AG04449 (cell line): ENCODE measurements around the gene CBLN3.
"Not testable (repeated sequence)": the region's sequence is repeated elsewhere in the genome, so short reads cannot be mapped to it uniquely, and the experiment has no call there.

ENCODE experiments used
- CTCF ChIA-PET: fragments of 350-600 bp; formaldehyde crosslinking; extraction: SDS; loops from one replicate; lab custom pipeline; 2021; ENCODE audit warnings: antibody characterized with exemption; lab: Yijun Ruan, JAX
- POLR2A ChIA-PET: fragments of 400-600, 350-600 bp; formaldehyde crosslinking; extraction: SDS; loops from one replicate; lab custom pipeline; 2020; ENCODE audit warnings: antibody characterized with exemption, inconsistent platforms; lab: Yijun Ruan, JAX
- DNase-seq: peaks from one replicate; pipeline ENCODE4 v3.0.0-alpha.2; 2010; ENCODE audit warnings: low read depth, low spot score
- H3K4me3 ChIP-seq: 2 replicates; pipeline ENCODE4 v1.5.1; 2011; ENCODE audit warnings: low read depth, mild to moderate bottlenecking, control low read depth, low read length
- TF ChIP-seq, protein P1 (sequence below): IDR thresholded peaks from one replicate; pipeline ENCODE4 v1.5.1; 2011; ENCODE audit warnings: mild to moderate bottlenecking, moderate library complexity, low read length, control low read depth, inconsistent platforms; ENCODE audit not compliant: insufficient read depth; ENCODE audit errors: missing control alignments

CBLN3 gene

DNA sequence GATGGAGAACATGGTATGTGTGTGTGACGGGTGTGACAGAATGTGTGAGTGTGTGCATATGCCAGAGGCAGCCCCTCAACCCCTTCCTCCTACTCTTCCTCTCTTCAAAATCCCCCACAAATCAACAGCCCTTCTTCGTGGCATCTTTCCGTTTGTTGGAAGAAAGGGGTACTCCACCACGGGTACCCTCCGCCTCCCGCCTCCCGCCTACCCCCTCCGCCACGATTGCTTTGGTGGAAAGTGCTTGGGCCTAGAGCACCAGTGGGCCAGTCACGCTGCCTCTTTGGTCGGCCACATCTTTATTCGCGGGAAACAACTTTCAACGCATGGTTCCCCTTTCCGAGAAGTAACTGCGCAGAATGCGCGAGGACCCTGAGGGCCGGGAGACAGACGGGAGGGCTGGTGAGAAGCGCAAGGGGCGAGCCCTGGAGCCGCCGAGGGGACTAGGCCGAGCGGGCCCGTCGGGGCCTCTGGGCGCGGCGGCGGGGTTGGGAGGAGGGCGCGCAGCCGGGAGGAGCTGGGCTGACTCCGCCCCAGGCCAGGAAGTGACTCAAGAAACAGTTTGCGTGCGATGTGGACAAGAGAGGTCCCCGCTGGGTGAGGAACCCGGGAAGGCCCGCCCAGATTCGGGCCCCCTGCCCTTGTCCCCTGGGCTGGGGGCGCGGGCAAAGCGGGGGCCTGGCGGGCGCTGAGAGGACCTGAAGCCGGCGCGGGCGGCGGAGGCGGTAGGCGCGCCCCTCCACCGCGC, at the start of gene CBLN3, which contains the start of gene KHNYN:
Gene CBLN3 (minus strand): TSS at position 274 of the 748 bp plus-strand sequence. CDS start 614 bp downstream, outside the sequence.
Gene KHNYN (plus strand): TSS at position 560 of the 748 bp plus-strand sequence. CDS start 777 bp downstream, outside the sequence.
- ChIA-PET POLR2A (interaction anchor here (0.7 to 3.1 kb wide), 12 partner anchors 9 to 121 kb away, joined by 3 to 32 read pairs (median 5); partner anchors contain the start of gene SDR39U1), CTCF (interaction anchor here (0.9 to 33.5 kb wide), 10 partner anchors 12 to 195 kb away, joined by 3 to 1633 read pairs (median 73); partner anchors contain the start of genes ADCY4, CIDEB, DHRS1 and LTB4R)
- DNase-seq = peak; percentile 64
- peak within 1 kb of the TSS; percentile 88 for H3K4me3 ChIP-seq
- TF ChIP-seq, protein P1, sequence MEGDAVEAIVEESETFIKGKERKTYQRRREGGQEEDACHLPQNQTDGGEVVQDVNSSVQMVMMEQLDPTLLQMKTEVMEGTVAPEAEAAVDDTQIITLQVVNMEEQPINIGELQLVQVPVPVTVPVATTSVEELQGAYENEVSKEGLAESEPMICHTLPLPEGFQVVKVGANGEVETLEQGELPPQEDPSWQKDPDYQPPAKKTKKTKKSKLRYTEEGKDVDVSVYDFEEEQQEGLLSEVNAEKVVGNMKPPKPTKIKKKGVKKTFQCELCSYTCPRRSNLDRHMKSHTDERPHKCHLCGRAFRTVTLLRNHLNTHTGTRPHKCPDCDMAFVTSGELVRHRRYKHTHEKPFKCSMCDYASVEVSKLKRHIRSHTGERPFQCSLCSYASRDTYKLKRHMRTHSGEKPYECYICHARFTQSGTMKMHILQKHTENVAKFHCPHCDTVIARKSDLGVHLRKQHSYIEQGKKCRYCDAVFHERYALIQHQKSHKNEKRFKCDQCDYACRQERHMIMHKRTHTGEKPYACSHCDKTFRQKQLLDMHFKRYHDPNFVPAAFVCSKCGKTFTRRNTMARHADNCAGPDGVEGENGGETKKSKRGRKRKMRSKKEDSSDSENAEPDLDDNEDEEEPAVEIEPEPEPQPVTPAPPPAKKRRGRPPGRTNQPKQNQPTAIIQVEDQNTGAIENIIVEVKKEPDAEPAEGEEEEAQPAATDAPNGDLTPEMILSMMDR = no peak

DNA sequence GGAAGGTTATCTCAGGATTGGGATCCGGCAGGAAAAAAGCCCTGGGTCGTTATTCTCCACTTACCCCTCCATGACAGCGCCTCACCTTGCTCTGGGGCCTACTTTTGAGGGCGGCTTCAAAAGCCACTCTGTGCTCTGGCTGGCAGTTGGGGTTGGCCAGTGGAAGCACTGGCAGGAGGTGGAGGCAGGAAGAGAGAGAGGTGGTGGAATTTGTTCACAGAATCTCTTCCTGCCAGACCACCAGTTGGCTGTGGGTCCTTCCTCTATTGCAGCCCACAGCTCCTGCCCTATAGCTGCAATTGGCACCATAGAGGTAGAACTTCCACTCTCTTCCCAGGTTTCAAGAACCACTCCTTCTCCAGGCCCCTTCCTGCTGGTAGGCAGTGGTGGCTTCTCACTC, 45.8 kb upstream of the CBLN3 start:
- ChIA-PET CTCF (no interaction called here), POLR2A (no interaction called here)
- TF ChIP-seq, protein P1 = no peak

DNA sequence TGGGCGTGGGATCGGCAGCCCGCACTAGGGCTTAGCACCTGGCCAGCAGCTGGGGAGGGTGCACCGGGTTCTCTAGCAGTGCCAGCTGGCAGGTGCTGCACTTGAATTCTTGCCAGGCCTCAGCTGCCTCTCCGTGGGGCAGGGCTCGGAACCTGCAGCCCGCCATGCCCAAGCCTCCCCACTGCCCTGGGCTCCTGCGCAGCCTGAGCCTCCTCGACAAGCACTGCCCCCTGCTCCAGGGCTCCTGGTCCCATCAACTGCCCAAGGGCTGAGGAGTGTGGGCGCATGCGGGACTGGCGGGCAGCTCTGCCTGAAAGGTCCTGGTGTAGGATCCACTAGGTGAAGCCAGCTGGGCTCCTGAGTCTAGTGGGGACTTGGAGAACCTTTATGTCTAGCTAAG, 43.7 kb upstream of the CBLN3 start:
- TF ChIP-seq, protein P1 = no peak
- POLR2A ChIA-PET = no interaction called here
- CTCF ChIA-PET = no interaction called here
- no peak overlapping the region for H3K4me3 ChIP-seq
- DNase-seq = no peak

More for the DNA sequence above, 45.8 kb upstream of the CBLN3 start:
- H3K4me3 ChIP-seq = no peak overlapping the region
- no peak for DNase-seq

DNA sequence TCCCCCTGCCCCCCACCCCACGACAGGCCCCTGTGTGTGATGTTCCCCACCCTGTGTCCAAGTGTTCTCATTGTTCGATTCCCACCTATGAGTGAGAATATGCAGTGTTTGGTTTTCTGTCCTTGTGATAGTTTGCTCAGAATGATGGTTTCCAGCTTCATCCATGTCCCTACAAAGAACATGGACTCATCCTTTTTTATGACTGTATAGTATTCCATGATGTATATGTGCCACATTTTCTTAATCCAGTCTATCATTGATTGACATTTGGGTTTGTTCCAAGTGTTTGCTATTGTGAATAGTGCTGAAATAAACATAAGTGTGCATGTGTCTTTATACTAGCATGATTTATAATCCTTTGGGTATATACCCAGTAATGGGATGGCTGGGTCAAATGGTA, 41.0 kb upstream of the CBLN3 start:
- CTCF ChIA-PET = not testable (repeated sequence)

DNA sequence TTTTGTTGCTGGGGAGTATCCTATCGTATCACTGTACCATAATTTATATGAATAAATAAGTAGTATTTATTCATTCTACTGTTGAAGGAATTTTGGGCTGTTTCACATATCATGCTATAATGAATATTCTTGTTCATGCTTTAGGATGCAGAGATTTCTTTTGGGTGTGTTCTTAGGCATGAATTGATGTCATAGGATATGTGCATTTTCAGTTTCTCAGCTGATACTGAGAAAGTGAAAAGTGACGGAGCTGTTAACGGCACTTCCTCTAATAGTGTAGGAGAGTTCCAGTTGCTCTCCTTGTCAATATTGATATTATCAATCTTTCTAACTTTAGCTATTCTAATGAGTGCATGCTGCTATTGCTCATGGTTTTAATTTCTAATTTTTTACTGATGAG, 36.3 kb upstream of the CBLN3 start:
- DNase-seq = no peak
- CTCF ChIA-PET = no interaction called here
- POLR2A ChIA-PET = no interaction called here
- TF ChIP-seq, protein P1 = no peak
- no peak overlapping the region for H3K4me3 ChIP-seq

More for the DNA sequence above, 41.0 kb upstream of the CBLN3 start:
- DNase-seq, H3K4me3 ChIP-seq, POLR2A ChIA-PET: not testable (repeated sequence)

DNA sequence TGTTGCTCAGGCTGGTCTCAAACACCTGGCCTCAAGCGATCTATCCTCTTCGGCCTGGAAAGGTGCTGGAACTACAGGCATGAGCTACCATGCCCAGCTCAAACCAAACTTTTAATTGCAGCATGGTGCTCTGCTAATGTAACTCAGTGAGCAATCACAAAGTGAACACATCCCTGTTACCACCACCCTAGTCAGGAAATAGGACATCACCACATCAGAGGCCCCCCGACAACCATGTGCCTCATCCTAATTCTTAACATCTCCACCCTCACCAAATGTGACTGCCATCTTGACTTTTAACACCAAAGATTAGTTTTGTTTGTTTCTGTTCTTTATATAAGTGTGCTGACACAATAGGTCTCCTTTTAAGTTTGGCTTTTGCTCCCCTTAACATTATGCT, 35.9 kb upstream of the CBLN3 start:
- POLR2A ChIA-PET = no interaction called here
- no peak overlapping the region for H3K4me3 ChIP-seq
- no peak for DNase-seq
- TF ChIP-seq, protein P1 = no peak
- CTCF ChIA-PET = no interaction called here
